Jurkat, Clone E6-1 (cell line): ENCODE results near the gene ADH5.
A peak's percentile ranks its signal among the peaks of the same experiment; 100 is the strongest.
"Not testable (repeated sequence)": the region's sequence is repeated elsewhere in the genome, so short reads cannot be mapped to it uniquely, and the experiment has no call there.

ENCODE experiments used
- DNase-seq: peaks from one replicate; pipeline ENCODE4 v3.0.0-alpha.2; 2011; ENCODE audit warnings: low read depth, low spot score
- H3K4me3 ChIP-seq: 2 replicates; pipeline ENCODE4 v1.5.1; 2011; ENCODE audit warnings: mild to moderate bottlenecking, low read length, control low read depth, moderate library complexity

The ADH5 gene

DNA sequence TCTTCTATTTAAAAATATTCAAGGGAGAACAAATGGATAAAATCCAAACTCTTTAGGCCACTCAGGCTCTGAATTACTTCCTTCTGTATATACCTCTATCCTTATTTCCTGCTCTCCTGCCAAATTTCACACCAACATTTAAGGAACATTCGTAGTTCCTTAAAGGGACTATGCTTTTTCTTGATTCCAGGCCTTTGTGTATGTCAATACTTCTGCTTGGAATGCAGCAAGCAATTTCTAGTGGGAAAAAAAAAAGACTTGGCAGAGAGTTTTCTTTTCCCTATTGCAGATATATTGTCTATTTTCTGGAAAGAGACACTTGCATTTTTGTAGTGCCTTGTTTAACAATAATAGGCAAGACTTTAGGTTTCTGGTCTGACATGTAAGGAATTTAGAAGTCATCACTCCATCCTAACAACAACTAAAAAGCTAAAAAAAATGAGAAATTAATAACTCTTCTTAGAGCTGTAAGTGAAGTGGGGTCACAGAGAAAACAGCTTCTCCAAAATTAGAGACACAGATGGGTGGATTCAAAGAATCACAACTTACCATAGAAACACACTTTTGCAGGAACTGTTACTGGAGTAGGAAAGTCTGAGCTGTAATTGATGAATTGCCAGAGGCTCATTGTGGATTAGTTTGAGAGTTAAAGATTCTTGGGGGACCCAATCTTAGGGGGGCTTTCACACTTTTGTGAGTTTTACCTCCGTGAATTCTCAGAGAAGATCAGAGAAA lies 2.1 kb upstream of the ADH5 start:
- no peak for DNase-seq

DNA sequence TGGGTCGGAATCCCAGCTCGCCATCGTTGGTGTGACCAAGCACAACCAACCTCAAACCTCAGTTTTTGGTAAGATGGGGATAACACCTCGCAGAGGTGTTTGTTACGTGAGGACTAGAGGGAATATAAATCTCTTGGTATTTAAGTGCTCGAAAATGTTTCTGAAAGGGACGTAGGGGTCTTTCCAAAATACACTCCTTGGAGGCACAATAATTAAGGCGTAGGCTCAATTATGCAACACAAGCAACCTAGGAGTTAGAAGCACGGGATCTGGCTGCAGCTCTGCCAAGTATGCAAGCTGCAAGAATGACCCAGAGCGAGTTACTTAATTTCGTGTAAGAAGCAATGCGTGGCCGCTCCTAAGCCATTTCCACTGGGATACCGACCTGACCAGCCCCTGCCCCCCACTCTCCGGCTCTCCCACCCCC lies 552 bp downstream of the ADH5 start:
- H3K4me3 ChIP-seq, result peak overlapping the region; percentile 89
- DNase-seq, result peak; percentile 21

More for the DNA sequence above, 2.1 kb upstream of the ADH5 start:
- H3K4me3 ChIP-seq, result no peak overlapping the region

DNA sequence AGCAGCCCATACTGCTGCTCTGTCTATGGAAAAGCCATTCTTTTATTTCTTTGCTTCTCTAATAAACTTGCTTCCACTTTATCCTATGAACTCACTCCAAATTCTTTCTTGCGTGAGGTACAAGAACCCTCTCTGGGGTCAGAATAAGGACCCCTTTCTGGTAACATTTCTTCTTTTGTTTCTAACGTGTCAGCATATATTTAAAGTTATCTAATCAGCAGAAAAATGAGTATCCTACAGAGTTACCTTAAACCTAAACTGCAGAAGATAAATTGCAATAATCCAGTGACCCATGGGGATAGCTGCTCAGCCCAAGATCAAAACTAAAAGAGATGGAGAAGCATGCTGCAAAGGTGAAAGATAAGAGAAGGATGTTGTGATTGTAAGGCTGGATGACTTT lies 4.0 kb downstream of the ADH5 start:
- DNase-seq, result no peak
- no peak overlapping the region for H3K4me3 ChIP-seq

DNA sequence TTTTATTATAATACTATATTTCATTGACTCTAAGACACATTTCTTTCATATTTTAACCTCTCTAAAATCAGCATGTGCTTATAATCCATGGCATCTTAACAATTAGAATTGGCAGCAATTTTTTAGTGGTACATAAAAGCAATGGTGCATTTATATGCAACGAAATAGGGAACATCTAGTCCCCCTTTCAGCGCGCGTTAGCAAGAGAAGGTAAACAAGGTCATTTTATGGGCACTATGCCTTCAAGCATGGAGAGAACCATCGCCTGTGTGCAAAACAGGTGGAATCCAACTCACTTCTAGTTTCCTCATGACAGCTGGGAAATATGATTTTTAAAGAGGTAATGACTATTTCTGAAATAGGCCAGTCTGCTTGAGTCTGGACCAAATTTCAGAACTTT lies 6.4 kb downstream of the ADH5 start:
- no peak for DNase-seq
- H3K4me3 ChIP-seq, result no peak overlapping the region

DNA sequence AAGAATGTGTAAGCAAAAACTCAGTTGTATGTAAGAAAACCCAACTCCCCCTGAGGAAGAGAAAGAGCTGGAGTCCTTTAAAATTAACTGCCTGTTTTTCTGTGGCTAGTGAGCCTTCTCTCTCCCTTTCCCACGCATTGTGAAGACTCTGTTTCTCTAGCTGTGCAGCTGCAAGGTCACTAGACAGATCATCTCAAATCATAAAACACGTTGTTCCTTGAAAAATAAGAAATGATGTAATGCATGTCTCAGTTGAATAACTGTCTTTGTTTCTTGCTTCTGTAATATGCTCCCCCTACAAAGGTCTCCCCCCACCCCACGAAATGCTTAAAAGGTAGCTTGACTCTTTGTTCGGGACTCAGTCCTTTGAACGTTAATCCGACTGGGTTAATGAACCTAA lies 7.7 kb downstream of the ADH5 start:
- H3K4me3 ChIP-seq, DNase-seq: not testable (repeated sequence)

DNA sequence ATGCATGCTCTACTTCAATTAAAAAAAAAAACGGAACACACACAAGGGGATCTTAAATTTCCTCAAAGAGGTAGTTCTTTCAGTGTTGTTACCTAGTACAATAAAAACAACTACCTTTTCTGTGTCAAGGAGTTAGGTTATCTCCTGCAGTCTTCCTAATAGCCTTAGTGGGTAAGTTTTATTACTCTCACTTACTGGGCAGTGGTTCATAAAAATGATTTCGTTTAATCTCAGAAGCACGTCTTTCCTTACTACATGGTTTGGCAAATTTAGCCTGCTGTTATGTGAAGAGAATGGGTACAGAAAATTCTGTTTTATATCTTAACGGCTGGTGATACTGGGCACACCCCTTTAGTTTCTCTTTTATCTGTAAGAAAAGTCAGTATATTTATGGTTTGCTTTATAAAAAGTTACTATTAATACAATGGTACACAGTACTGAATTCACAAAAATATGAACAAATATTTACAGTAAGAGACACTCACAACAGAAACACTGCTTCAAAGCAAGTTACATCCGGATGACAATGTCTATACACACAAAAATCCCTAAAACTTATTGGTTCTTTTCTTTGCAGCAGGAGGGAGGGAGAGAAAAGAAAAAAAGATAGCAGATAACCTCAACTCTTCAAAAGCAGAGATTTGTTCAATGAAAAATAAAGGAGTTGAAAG lies 8.8 kb downstream of the ADH5 start:
- H3K4me3 ChIP-seq, result no peak overlapping the region
- DNase-seq, result no peak

DNA sequence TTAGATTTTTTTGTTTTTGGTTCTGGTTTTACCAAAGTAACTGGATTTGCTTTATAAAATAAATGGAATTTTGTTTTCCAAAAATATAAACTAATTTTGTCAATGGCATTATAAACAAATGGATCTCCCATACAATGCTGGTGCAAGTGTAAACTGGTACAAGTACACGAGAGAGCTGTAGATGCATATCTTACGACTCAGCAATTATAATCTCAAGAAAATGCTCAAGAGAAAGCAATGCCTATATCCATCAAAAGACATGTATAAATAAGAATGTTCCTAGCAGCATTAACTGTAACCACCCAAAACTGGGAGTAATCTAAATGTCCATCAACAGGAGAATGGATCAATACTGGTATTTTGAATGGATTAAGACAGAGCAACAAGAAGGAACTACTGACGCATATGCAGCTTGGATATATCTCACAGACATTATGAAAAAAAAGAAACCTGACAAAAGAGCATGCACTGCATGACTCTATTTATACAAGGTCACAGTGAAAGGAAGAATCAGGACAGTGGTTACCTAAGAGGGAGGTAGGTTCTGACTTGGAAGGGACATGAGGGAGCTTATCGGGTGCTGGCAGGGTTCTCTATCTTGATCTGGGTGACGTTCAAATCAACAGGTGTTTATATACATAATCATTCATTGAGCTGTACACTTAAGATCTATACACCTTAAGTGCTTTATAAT lies 9.5 kb downstream of the ADH5 start:
- no peak overlapping the region for H3K4me3 ChIP-seq
- no peak for DNase-seq

DNA sequence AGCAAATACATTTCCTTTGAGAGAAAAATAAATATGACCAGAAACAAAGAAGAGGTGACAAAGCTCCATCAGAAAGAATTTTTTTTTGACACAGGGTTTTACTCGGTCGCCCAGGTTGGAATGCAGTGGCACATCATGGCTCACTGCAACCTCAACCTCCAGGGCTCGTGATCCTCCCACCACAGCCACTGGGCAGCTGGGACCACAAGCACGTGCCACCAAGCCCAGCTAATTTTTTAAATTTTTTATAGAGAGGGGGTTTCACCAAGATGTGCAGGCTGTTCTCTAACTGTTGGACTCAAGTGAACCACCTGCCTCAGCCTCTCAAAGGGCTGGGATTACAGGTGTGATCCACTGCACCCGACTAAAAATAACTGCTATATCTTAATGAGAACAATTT lies 10.3 kb downstream of the ADH5 start:
- H3K4me3 ChIP-seq, result no peak overlapping the region
- no peak for DNase-seq

DNA sequence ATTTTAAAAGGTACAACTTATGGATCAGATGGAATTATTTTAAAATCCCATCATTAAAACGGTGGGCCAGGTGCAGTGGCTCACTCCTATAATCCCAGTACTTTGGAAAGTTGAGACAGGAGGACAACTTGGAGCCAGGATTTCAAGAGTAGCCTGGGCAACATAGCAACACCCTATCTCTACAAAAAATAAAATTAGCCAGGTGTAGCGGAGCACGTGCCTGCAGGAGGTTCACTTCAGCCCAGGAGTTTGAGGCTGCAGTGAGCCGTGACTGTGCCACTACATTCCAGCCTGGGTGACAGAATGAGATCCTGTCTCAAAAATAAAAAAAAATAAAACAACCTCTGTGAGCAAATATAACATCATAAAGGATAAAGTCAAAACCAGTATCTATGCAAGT lies 11.4 kb downstream of the ADH5 start:
- no peak overlapping the region for H3K4me3 ChIP-seq
- DNase-seq, result no peak

DNA sequence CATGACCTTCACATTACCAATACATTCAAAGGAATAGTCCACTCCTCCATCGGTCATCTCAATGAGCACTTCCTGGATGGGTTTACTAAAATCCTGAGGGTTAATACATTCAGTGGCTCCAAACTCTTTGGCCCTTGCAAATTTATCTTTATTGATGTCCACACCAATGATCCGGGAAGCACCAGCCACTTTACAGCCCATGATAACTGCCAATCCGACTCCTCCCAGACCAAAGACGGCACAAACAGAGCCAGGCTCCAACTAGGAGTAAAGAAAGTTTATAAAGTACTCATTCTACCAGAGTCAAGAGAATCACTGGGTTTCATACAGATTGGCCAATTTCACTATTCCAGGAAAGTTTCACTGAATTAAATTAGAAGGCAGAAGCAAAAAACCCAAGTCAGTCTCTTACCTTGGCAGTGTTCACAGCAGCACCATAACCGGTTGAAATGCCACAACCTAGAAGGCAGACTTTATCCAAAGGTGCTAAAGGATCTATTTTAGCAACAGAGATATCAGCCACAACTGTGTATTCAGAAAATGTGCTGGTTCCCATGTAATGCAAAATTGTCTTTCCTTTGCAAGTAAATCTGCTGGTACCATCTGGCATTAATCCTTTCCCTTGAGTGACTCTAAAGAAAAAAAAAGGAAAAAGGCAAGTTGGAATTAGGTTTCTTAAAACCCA lies 12.2 kb downstream of the ADH5 start:
- H3K4me3 ChIP-seq, result no peak overlapping the region
- DNase-seq, result no peak

DNA sequence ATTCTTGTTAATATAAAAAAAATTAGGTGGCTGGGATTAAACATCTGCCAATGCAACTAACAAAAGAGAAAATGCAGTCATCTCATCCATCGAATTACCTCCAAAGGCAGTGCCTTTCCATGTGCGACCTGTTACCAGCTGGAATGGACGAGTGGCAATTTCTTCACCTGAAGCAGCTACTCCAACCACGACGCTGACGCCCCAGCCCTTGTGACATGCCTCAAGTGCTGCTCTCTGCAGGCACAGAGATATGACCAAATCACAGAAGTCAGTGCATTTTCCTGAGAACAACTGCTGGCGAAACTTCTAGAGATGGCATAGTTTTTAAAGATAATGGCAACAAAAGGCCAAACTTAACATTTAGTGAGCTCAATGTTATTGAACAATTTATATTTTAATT lies 13.8 kb downstream of the ADH5 start:
- no peak for DNase-seq
- H3K4me3 ChIP-seq, result no peak overlapping the region

DNA sequence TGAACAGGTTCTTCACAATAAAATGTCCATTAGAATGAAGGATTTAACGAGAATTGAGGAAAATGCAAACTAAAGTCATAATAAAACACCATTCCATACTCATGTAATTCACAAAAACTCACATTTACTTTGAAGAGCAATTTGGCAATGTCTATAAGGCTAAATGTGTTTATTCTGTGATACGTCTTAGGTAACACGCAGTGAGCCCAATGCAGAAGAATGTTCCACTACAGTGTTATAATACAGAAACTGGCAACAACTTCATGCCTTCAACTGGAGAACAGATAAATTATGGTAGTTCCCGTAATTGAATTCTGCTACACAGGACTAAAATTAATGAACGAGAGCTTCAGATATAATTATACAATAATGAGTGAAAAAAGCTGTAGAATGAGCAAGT lies 17.4 kb downstream of the ADH5 start:
- DNase-seq, result no peak
- H3K4me3 ChIP-seq, result no peak overlapping the region

DNA sequence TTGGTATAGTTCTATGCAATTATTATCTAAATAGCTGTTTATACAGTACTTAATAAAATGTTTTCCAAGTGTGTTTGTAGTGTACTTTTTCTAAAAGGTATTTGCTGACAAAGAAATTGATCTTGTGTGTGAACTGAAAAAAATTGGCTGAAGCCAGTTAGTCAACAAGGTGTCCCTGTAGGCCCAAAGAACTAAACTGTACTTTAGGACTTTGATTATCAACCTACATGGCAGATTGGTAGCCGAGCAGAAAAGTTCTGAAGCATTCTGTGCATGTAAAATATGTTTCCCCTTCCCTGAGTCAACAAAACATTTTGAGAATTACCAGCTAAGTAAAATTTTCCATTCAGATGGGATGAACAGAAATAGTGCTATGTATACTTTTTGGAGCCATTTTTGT lies 21.0 kb downstream of the ADH5 start:
- no peak for DNase-seq
- H3K4me3 ChIP-seq, result no peak overlapping the region

DNA sequence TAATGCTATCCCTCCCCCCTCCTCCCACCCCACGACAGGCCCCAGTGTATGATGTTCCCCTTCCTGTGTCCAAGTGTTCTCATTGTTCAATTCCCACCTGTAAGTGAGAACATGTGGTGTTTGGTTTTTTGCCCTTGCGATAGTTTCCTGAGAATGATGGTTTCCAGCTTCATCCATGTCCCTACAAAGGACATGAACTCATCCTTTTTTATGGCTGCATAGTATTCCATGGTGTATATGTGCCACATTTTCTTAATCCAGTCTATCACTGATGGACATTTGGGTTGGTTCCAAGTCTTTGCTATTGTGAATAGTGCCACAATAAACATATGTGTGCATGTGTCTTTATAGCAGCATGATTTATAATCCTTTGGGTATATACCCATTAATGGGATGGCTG lies 23.1 kb downstream of the ADH5 start:
- not testable (repeated sequence) for DNase-seq, H3K4me3 ChIP-seq

DNA sequence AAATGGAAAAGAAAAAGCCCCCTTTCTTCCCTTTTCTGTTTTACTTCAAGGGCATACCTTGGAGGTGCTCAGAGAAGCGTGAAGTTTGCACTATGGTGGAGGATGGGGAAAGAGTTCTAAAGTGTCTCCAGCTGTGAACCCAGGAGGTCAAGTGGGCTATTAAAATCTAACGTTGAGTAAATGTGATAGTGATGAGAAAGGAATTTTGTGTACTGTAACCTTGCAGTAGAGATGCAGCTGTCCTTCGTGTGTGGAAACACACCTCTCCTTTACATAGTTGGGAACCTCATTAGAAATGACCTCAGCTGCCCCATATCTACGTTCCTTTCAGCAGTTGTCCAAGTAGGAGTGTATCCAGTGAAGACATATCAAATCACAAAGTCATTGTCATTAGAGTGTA lies 26.5 kb downstream of the ADH5 start:
- H3K4me3 ChIP-seq, result no peak overlapping the region
- no peak for DNase-seq

DNA sequence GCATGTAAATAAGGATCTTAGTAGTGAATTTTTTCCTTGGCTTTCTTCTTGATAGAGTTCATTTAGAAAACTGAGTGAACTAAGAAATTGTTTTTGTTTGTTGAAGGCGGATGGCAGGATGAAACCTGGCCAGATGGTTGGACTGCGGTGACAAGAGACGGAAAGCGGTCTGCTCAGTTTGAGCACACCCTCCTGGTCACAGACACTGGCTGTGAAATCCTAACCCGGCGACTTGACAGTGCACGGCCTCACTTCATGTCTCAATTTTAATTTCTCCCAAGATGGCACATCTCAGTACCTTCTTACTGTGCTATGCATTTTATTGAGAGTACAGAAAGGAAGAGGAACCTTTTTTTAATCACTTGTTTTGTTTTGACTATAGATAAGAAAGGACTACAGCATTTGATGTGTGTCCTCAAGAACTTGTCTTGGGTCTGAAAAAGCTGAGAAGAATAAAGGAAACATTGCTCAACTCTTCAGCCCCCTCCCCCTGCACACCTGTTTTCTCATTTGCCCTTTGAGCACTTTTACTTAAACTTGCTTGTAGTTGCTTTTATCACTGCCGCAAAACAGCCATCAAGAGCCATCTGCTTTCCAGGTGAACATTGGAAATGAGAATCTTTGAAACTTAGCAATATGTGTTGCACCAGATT lies 27.4 kb downstream of the ADH5 start:
- DNase-seq, result peak; percentile 67
- no peak overlapping the region for H3K4me3 ChIP-seq

DNA sequence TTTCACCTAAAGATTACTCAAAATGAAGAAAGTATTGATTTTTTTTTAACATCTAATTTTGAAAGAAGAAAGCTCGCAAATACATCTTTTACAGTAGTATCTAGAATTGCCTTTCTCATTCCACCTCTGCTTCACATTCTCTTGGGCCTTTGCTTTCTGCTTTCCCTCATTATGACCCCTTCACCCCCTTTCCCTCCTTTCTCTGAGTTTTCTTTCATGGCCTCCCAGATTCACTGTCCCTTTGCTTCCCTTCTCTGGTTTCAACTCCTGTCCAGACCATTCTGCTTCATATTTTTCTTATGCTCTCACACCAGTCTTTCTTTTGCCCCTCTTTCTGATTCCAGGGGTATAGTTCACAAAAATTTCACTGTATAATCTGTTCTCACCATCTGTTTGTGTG lies 29.0 kb downstream of the ADH5 start:
- no peak overlapping the region for H3K4me3 ChIP-seq
- DNase-seq, result no peak

DNA sequence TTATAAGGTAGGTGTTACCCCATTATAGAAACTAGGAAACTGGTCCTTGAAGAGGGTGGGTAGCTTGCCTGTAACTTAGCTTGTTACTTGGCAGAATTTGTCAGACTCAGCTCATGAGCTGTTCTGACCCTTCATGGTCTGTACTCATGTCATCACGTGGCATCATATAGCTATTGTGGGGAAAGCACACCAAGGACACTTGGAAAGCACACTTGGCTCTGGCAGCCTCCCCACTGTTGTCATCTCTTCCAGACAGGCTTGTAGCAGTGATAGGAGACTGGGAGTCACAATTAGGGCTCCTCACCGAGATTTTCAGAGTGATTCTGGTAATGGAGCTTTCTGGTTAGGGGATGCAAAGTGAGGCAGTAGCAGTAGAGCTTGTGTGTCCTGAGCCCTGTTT lies 30.4 kb downstream of the ADH5 start:
- H3K4me3 ChIP-seq, result no peak overlapping the region
- no peak for DNase-seq

DNA sequence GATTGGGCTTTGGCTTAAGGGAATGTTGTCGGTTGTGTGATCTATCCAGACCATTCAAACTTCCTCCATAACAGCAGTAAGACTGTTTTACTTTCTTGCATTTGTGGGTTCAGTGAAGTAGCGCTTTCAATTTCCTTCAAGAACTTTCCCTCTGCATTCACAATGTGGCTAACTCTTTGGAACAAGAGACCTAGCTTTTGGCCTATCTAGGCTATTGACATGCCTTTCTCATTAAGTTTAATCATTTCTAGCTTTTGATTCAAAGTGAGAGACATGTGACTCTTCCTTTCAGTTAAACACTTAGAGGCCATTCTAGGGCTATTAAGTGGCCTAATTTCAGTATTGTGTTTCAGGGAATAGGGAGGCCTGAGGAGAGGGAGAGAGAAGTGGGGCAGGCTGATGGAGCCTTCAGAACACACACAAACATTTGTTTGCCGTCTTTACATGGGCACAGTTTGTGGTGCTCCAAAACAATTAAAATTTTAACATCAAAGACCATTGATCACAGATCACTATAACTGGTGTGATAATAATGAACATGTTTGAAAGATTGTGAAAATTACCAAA lies 34.1 kb downstream of the ADH5 start:
- H3K4me3 ChIP-seq, result no peak overlapping the region
- no peak for DNase-seq
